Activated effector memory CD4-positive, alpha-beta T cell treated with Interleukin-2 at 50 U/mL for 16 hours (primary cell): ENCODE data around the gene PHOX2A.
A peak's percentile ranks its signal among the peaks of the same experiment; 100 is the strongest.

Source experiments
- DNase-seq: peaks from one replicate; pipeline ENCODE4 v3.0.0-alpha.2; 2020

Gene PHOX2A

GRCh38 chr11:72233056-72233772 lies 10.8 kb downstream of the PHOX2A start:
- no peak for DNase-seq

- DNase-seq: no peak
These were observed 11.5 kb downstream of the PHOX2A start for GRCh38 chr11:72232260-72233055.

GRCh38 chr11:72231396-72232259 lies 12.3 kb downstream of the PHOX2A start:
- no peak for DNase-seq

- no peak for DNase-seq
These were observed 13.1 kb downstream of the PHOX2A start for GRCh38 chr11:72230764-72231365.

GRCh38 chr11:72229925-72230763 lies 13.8 kb downstream of the PHOX2A start:
- no peak for DNase-seq

- DNase-seq: no peak
These were observed 14.5 kb downstream of the PHOX2A start for GRCh38 chr11:72229336-72229924.

GRCh38 chr11:72228844-72229231 lies 15.1 kb downstream of the PHOX2A start:
- no peak for DNase-seq

- no peak for DNase-seq
These were observed 15.6 kb downstream of the PHOX2A start for GRCh38 chr11:72228229-72228843.

- DNase-seq: no peak
These were observed 16.4 kb downstream of the PHOX2A start for GRCh38 chr11:72227316-72228228.

- DNase-seq: no peak
These were observed 17.3 kb downstream of the PHOX2A start for GRCh38 chr11:72226701-72227100.

GRCh38 chr11:72225411-72225951 lies 18.5 kb downstream of the PHOX2A start:
- DNase-seq: no peak

- DNase-seq: peak; percentile 24
These were observed 19.2 kb downstream of the PHOX2A start, which contains the start of gene INPPL1 for GRCh38 chr11:72224564-72225410. Gene INPPL1, plus strand, starts transcription at chr11:72224767. Its CDS starts 218 bp downstream, at chr11:72224985.

- DNase-seq: peak; percentile 49
These were observed 20.1 kb downstream of the PHOX2A start for GRCh38 chr11:72223615-72224563.

GRCh38 chr11:72222907-72223614 lies 20.9 kb downstream of the PHOX2A start:
- DNase-seq: peak; percentile 94

- DNase-seq: no peak
These were observed 21.7 kb downstream of the PHOX2A start for GRCh38 chr11:72222106-72222891.
